Kidney (tissue), 14 donors: ENCODE results near the gene KMT2E. TPM values are rescaled to one million over a fixed set of nuclear protein-coding genes. Genes with fewer than 3 reads are reported as not detected.

ENCODE experiments used
- DNase-seq, 5 donors: peaks; one replicate each; pipeline ENCODE4 v3.0.0-alpha.2; 2013 to 2020
- FAIRE-seq: peaks from 2 replicates; lab custom pipeline; 2012; peaks lifted over from hg19 to GRCh38; lab: Jason Lieb, UNC
- H3K27ac ChIP-seq, 2 donors: one replicate each; pipeline ENCODE4 v1.7.0; 2013; ENCODE audit warnings: low read depth in 2 of 2, low read length in 2 of 2, inconsistent platforms in 1 of 2
- H3K27me3 ChIP-seq: one replicate; pipeline ENCODE4 v1.7.1; 2013; ENCODE audit warnings: low read length, inconsistent platforms; ENCODE audit not compliant: control insufficient read depth, insufficient read depth
- H3K36me3 ChIP-seq, 3 donors: one replicate each; pipeline versions ENCODE4 v1.7.0 to v1.7.1; 2013; ENCODE audit warnings: low read length in 3 of 3, control low read depth in 1 of 3, inconsistent platforms in 1 of 3; ENCODE audit not compliant: insufficient read depth in 3 of 3, control insufficient read depth in 2 of 3
- H3K4me1 ChIP-seq, 3 donors: one replicate each; pipeline versions ENCODE4 v1.7.0 to v1.7.1; 2013; ENCODE audit warnings: low read length in 3 of 3, inconsistent platforms in 1 of 3, low read depth in 1 of 3; ENCODE audit not compliant: control insufficient read depth in 2 of 3, insufficient read depth in 2 of 3
- H3K4me3 ChIP-seq, 3 donors: one replicate each; pipeline versions ENCODE4 v1.7.0 to v1.8.1; 2013; ENCODE audit warnings: low read length in 3 of 3, control low read depth in 1 of 3, inconsistent platforms in 1 of 3
- H3K9ac ChIP-seq, 3 donors: one replicate each; pipeline versions ENCODE4 v1.7.0 to v1.7.1; 2013; ENCODE audit warnings: low read length in 3 of 3, control low read depth in 1 of 3, inconsistent platforms in 1 of 3
- H3K9me3 ChIP-seq, 3 donors: one replicate each; pipeline versions ENCODE4 v1.7.0 to v1.7.1; 2013; ENCODE audit warnings: low read length in 3 of 3, control low read depth in 1 of 3, inconsistent platforms in 1 of 3; ENCODE audit not compliant: control insufficient read depth in 2 of 3, insufficient read depth in 1 of 3
- CTCF ChIP-seq: IDR thresholded peaks from 3 replicates; pipeline ENCODE4 v1.5.1; 2012; ENCODE audit warnings: mild to moderate bottlenecking, moderate library complexity, borderline replicate concordance; ENCODE audit not compliant: insufficient read depth; ENCODE audit errors: extremely low read depth
- intact Hi-C: fragments of 100-400 bp; cut with DNase I; formaldehyde crosslinking; loops from one replicate; pipeline ENCODE4 v1.11.1; 2022
- polyA plus RNA-seq: library from polyadenylated mRNA; stranded (reverse); fragments of 350-450 nt; fragmentation: Illumina TruSeq; extraction: RNeasy Lipid Tissue Mini Kit (QIAGEN cat#74804); gene quantifications from one replicate; pipeline ENCODE4 v1.2.3, GENCODE V29; 2014; ENCODE audit warnings: low read depth, low replicate concordance; ENCODE audit not compliant: insufficient read depth
- total RNA-seq: library from RNA; stranded (reverse); fragmentation: NEBNext Ultra II Directional; extraction: Animal tissue kit (Norgen Biotek cat#: 25700); gene quantifications from one replicate; pipeline ENCODE4 v1.2.1, GENCODE V29; 2021
- donor health status: control.
- donor health status: control.
- donor health status: control.
- donor health status: control.
- donor health status: control.
- donor health status: DM: yes; HTN: yes; CAD: no.
- donor health status: Normal renal cell carcinoma (clear cell type).

Gene KMT2E
- total and polyA plus RNA-seq, 2 donors from 2014 or later = 7.2 to 106 TPM

DNA sequence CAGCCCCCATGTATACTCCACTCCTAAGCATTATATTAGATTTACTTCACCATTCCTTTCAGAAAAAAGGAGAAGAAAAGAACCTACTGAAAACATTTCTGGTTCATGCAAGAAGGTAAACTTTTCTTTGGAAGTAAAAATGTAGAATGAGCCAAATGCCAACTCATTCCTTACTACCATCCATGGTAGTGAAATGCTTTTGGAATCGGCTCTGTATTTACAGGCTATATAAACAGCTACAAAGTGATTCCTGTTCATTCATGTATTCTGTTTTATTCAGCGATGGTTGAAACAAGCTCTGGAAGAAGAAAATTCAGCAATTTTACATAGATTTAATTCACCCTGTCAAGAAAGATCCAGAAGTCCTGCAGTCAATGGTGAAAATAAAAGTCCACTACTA, 91.6 kb downstream of the KMT2E start:
- no peak overlapping the region for H3K27ac ChIP-seq
- no peaks in the 10 kb centered on the region for H3K27me3 ChIP-seq
- intact Hi-C loops = no loop called here
- DNase-seq (no peak), FAIRE-seq (no peak)
- H3K9ac ChIP-seq = no peak overlapping the region
- no peak for TF ChIP-seq CTCF
- H3K4me3 ChIP-seq = no peak overlapping the region
- no peaks in the 10 kb centered on the region for H3K9me3 ChIP-seq
- peaks cover 0 to 4% (median 0%) of the 10 kb centered on the region in 3 donors for H3K4me1 ChIP-seq
- peaks cover 13 to 61% (median 40%) of the 10 kb centered on the region in 3 donors for H3K36me3 ChIP-seq

GRCh38 chr7:105106473-105106872, 92.5 kb downstream of the KMT2E start:
- DNase-seq = no peak
- no peak for FAIRE-seq
- no peak overlapping the region for H3K4me3 ChIP-seq
- no peak overlapping the region for H3K27ac ChIP-seq
- no peak for TF ChIP-seq CTCF
- H3K9me3 ChIP-seq = no peaks in the 10 kb centered on the region
- H3K27me3 ChIP-seq = no peaks in the 10 kb centered on the region
- peaks cover 13 to 70% (median 46%) of the 10 kb centered on the region in 3 donors for H3K36me3 ChIP-seq
- intact Hi-C loops = no loop called here
- H3K4me1 ChIP-seq = peaks cover 0 to 8% (median 0%) of the 10 kb centered on the region in 3 donors
- no peak overlapping the region for H3K9ac ChIP-seq

- H3K36me3 ChIP-seq = peaks cover 18 to 80% (median 51%) of the 10 kb centered on the region in 3 donors
- peaks cover 0 to 17% (median 2%) of the 10 kb centered on the region in 3 donors for H3K4me1 ChIP-seq
- H3K9me3 ChIP-seq = no peaks in the 10 kb centered on the region
- H3K27ac ChIP-seq = no peak overlapping the region
- H3K27me3 ChIP-seq = no peaks in the 10 kb centered on the region
- no peak for TF ChIP-seq CTCF
- DNase-seq (no peak), FAIRE-seq (no peak)
- intact Hi-C loops = no loop called here
- H3K9ac ChIP-seq = no peak overlapping the region
- H3K4me3 ChIP-seq = no peak overlapping the region
Observed at GRCh38 chr7:105107458-105107857, 93.5 kb downstream of the KMT2E start.
